Measurements from ENCODE around the gene PTPN7.

GRCh38 chr1:202150602-202151001, 9.8 kb downstream of the PTPN7 start:
- TF ChIP-seq POLR2A (IDR thresholded peaks at IDR 0.05) (no peak), EP300 (IDR thresholded peaks at IDR 0.05) (no peak), POLR2AphosphoS5 (IDR thresholded peaks at IDR 0.05) (no peak)
- TF ChIP-seq, protein P1, sequence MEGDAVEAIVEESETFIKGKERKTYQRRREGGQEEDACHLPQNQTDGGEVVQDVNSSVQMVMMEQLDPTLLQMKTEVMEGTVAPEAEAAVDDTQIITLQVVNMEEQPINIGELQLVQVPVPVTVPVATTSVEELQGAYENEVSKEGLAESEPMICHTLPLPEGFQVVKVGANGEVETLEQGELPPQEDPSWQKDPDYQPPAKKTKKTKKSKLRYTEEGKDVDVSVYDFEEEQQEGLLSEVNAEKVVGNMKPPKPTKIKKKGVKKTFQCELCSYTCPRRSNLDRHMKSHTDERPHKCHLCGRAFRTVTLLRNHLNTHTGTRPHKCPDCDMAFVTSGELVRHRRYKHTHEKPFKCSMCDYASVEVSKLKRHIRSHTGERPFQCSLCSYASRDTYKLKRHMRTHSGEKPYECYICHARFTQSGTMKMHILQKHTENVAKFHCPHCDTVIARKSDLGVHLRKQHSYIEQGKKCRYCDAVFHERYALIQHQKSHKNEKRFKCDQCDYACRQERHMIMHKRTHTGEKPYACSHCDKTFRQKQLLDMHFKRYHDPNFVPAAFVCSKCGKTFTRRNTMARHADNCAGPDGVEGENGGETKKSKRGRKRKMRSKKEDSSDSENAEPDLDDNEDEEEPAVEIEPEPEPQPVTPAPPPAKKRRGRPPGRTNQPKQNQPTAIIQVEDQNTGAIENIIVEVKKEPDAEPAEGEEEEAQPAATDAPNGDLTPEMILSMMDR (IDR thresholded peaks at IDR 0.05): no peak
